Fibroblast of lung (primary cell): ENCODE measurements around the gene HACE1. TPM values are rescaled to one million over a fixed set of nuclear protein-coding genes. Genes with fewer than 3 reads are reported as not detected.
A peak's percentile ranks its signal among the peaks of the same experiment; 100 is the strongest.

Source experiments
- DNase-seq, 2 donors: peaks; one replicate each; pipeline versions ENCODE4 v3.0.0 to v3.0.0-alpha.2; 2010; ENCODE audit warnings: low read depth in 2 of 2
- H2AFZ ChIP-seq: 2 replicates; pipeline ENCODE4 v1.5.1; 2012; ENCODE audit warnings: low read length, control low read depth, inconsistent platforms
- H3K27ac ChIP-seq: 2 replicates; pipeline ENCODE4 v1.5.1; 2011; ENCODE audit warnings: low read length, control low read depth; ENCODE audit not compliant: insufficient read depth
- H3K27me3 ChIP-seq: 2 replicates; pipeline ENCODE4 v1.5.1; 2011; ENCODE audit warnings: mild to moderate bottlenecking, low read length; ENCODE audit not compliant: control insufficient read depth, insufficient read depth
- H3K36me3 ChIP-seq: 2 replicates; pipeline ENCODE4 v1.5.1; 2011; ENCODE audit warnings: low read length; ENCODE audit not compliant: control insufficient read depth, insufficient read depth
- H3K4me1 ChIP-seq: 2 replicates; pipeline ENCODE4 v1.5.1; 2011; ENCODE audit warnings: low read length; ENCODE audit not compliant: control insufficient read depth, insufficient read depth; ENCODE audit errors: extremely low read depth
- H3K4me2 ChIP-seq: 2 replicates; pipeline ENCODE4 v1.5.1; 2011; ENCODE audit warnings: low read length, control low read depth; ENCODE audit not compliant: insufficient read depth; ENCODE audit errors: extremely low read depth
- H3K4me3 ChIP-seq, 4 experiments: fragments of 200-600 bp in 1 of 4; sonication (generic) in 1 of 4; replicated peaks in 1 of 4; 2 replicates each; pipeline ENCODE4 v1.5.1; 2011 to 2016; ENCODE audit warnings: low read length in 4 of 4, low read depth in 3 of 4, mild to moderate bottlenecking in 3 of 4, control low read depth in 2 of 4, inconsistent platforms in 1 of 4, mixed read lengths in 1 of 4; ENCODE audit not compliant: insufficient read depth in 1 of 4; ENCODE audit errors: control extremely low read depth in 1 of 4
- H3K79me2 ChIP-seq: 2 replicates; pipeline ENCODE4 v1.5.1; 2012; ENCODE audit warnings: mild to moderate bottlenecking, low read length, inconsistent platforms; ENCODE audit not compliant: control insufficient read depth, insufficient read depth
- H3K9ac ChIP-seq: 2 replicates; pipeline ENCODE4 v1.5.1; 2011; ENCODE audit warnings: mild to moderate bottlenecking, low read length, control low read depth; ENCODE audit not compliant: insufficient read depth
- H3K9me3 ChIP-seq: 2 replicates; pipeline ENCODE4 v1.5.1; 2012; ENCODE audit warnings: low read depth, low read length; ENCODE audit not compliant: control insufficient read depth, insufficient read depth
- H4K20me1 ChIP-seq: 2 replicates; pipeline ENCODE4 v1.5.1; 2011; ENCODE audit warnings: low read length; ENCODE audit not compliant: control insufficient read depth, insufficient read depth; ENCODE audit errors: extremely low read depth
- CTCF ChIP-seq, 2 donors: IDR thresholded peaks in 1 of 2; conservative IDR thresholded peaks in 1 of 2; 1 replicate in 1 of 2; 2 replicates in 1 of 2; pipeline ENCODE4 v1.5.1; 2011 to 2012; ENCODE audit warnings: low read length in 2 of 2, control low read depth in 1 of 2, inconsistent platforms in 1 of 2, low read depth in 1 of 2, mild to moderate bottlenecking in 1 of 2
- EZH2 ChIP-seq: IDR thresholded peaks from 2 replicates; pipeline ENCODE4 v1.5.1; 2012; ENCODE audit warnings: low read length, control low read depth, mild to moderate bottlenecking; ENCODE audit errors: missing control alignments
- polyA plus RNA-seq, 2 donors: library from polyadenylated mRNA; depleted of rRNA in 1 of 2; stranded (reverse) in 1 of 2; unstranded in 1 of 2; fragments of >200 nt; gene quantifications; 2 replicates each; pipeline ENCODE4 v1.2.1, GENCODE V29; 2011 to 2012; ENCODE audit warnings: missing spikeins in 1 of 2
- total RNA-seq: library from RNA; depleted of rRNA; stranded (reverse); fragments of >200 nt; gene quantifications from 2 replicates; pipeline ENCODE4 v1.2.1, GENCODE V29; 2014

HACE1 gene
- total and polyA plus RNA-seq, 2 donors (not counting 1 experiment from before 2014, with no cell fraction given), result 10.8 to 26.3 TPM

GRCh38 chr6:104689551-104690205 lies 170.0 kb downstream of the HACE1 start:
- H2AFZ ChIP-seq, result no peak overlapping the region
- H3K79me2 ChIP-seq, result no peaks in the 10 kb centered on the region
- H3K27me3 ChIP-seq, result no peaks in the 10 kb centered on the region
- H3K9ac ChIP-seq, result no peak overlapping the region
- H3K9me3 ChIP-seq, result no peaks in the 10 kb centered on the region
- no peaks in the 10 kb centered on the region for H4K20me1 ChIP-seq
- peak in 1 of 2 donors; percentile 49 for DNase-seq
- TF ChIP-seq EZH2, result no peak
- TF ChIP-seq CTCF (conservative IDR thresholded peaks at IDR 0.05 in 1 of 2, IDR thresholded peaks at IDR 0.05 in 1 of 2; ENCODE audit: low read depth in 1 of 2, low read length in 2 of 2), result no peak
- H3K4me3 ChIP-seq, result no peak overlapping the region
- H3K36me3 ChIP-seq, result no peaks in the 10 kb centered on the region
- no peaks in the 10 kb centered on the region for H3K4me1 ChIP-seq
- no peak overlapping the region for H3K4me2 ChIP-seq
- no peak overlapping the region for H3K27ac ChIP-seq

GRCh38 chr6:104688283-104688969 lies 171.3 kb downstream of the HACE1 start:
- H3K4me2 ChIP-seq, result no peak overlapping the region
- H3K36me3 ChIP-seq, result no peaks in the 10 kb centered on the region
- H3K9me3 ChIP-seq, result no peaks in the 10 kb centered on the region

More at GRCh38 chr6:104688283-104688969, 171.3 kb downstream of the HACE1 start:
- no peaks in the 10 kb centered on the region for H3K79me2 ChIP-seq
- H3K27ac ChIP-seq, result no peak overlapping the region
- no peaks in the 10 kb centered on the region for H4K20me1 ChIP-seq
- no peak overlapping the region for H3K4me3 ChIP-seq
- H2AFZ ChIP-seq, result no peak overlapping the region
- H3K27me3 ChIP-seq, result no peaks in the 10 kb centered on the region
- TF ChIP-seq CTCF (conservative IDR thresholded peaks at IDR 0.05 in 1 of 2, IDR thresholded peaks at IDR 0.05 in 1 of 2; ENCODE audit: low read depth in 1 of 2, low read length in 2 of 2) (no peak), EZH2 (no peak)
- H3K4me1 ChIP-seq, result no peaks in the 10 kb centered on the region
- DNase-seq, result no peak
- no peak overlapping the region for H3K9ac ChIP-seq
